ENCODE data around the gene WFIKKN1. TPM values are rescaled to one million over a fixed set of nuclear protein-coding genes. Genes with fewer than 3 reads are reported as not detected.
A peak's percentile ranks its signal among the peaks of the same experiment; 100 is the strongest.

Gene WFIKKN1
- total and polyA plus RNA-seq, 2 of the 13 experiments (the other 11 are each of a cell fraction or from before 2014, with no cell fraction given) = 1.7 to 4.9 TPM

DNA sequence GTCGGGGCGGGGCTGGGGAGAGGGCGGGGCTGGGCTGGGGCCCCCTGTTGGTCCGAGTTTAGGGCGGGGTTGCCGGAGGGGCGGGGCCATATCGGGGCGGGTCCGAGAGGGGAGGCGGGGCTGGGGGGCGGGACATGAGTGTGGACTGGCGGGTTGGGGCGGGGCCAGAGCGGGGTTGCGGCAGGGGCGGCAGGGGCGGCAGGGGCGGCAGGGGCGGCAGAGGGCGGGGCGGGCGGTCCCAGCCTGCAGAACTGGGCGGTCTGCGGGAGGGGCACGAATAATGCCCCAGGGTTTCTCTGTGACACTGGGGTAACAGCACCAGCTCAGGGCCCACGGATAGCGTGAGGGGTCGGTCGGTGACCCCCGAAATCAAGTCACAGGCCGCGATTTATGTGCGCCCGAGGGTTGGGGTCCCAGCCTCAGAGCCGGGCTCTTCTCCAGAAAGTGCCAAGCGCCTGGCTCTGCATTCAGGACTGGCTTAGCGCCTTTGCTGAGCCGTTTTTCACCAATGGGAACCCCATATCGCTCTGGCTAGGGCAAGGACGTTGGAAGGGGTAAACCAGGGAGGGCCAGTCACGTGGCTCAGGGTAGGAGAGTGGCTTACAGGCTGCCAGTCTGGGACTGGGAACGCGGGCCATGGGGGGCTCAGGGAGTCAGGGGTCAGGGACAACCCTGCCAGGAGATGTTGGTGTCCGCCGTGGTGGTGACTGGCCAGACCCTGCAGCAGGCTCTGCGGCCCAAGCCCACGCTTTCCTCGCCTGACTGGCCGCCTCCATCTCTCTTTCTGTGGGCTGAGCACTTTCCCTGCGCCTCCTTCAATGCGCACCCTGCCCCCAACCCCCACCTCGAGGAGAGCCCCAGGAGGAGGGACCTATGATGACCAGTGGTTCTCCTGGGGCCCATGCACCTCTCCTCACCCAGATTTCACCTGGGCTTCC, 6.6 kb downstream of the WFIKKN1 start:
- Histone ChIP-seq H3K36me3 (replicated peaks in 1 of 2; ENCODE audit: control insufficient read depth in 1 of 2, insufficient read depth in 2 of 2, low read length in 2 of 2) (no peaks in the 10 kb centered on the region; a peak in 1 of 5 replicates), H2AFZ (ENCODE audit: low read length) (no peak overlapping the region), H4K20me1 (ENCODE audit: insufficient read depth, low read length) (no peaks in the 10 kb centered on the region), H3K9me3 (ENCODE audit: low read length) (no peaks in the 10 kb centered on the region), H3K4me3 (replicated peaks in 1 of 3; ENCODE audit: insufficient read depth in 1 of 3, low read depth in 2 of 3, low read length in 3 of 3) (peak overlapping the region; percentile 90 to 94 (median 92)), H3K9ac (ENCODE audit: insufficient read depth, low read depth, low read length) (peak overlapping the region; percentile 83), H3K4me2 (ENCODE audit: low read depth, low read length) (peak overlapping the region; percentile 98), H3K79me2 (ENCODE audit: insufficient read depth, low read length) (peaks cover 6% of the 10 kb centered on the region), H3K27me3 (ENCODE audit: control insufficient read depth in 1 of 2, insufficient read depth in 2 of 2, low read length in 2 of 2) (no peaks in the 10 kb centered on the region), H3K27ac (ENCODE audit: extremely low read length, insufficient read depth, low read length) (peak overlapping the region; percentile 88), H3K4me1 (ENCODE audit: insufficient read depth, low read length) (peaks cover 37% of the 10 kb centered on the region)
- peak; percentile 37 for DNase-seq (ENCODE audit: low spot score)
- in situ Hi-C loops (cut with HindIII; ENCODE audit: extremely low pct_ligation_motif_present, low pct_unique_long_range_greater_than_20kb) = no loop called here
- peak; percentile 13 for ATAC-seq
- POLR2A ChIA-PET = interaction anchor here (0.9 to 2.1 kb wide), 12 partner anchors 10 to 60 kb away, joined by 3 to 13 read pairs (median 4); partner anchors contain the start of genes RHOT2, STUB1, WDR24 and WDR90
- no peak for FAIRE-seq
- intact Hi-C loops (cut with micrococcal nuclease; ENCODE audit: unreplicated experiment) = no loop called here
- WGBS (ENCODE audit: low lambda C conversion rate) = 34% methylated on average over 15 of the region's 53 CpGs
- no TSS peak for BruUV-seq (replicated peaks)
- CTCF ChIA-PET (ENCODE audit: low intra/inter-chr PET ratio, low total read pairs) = no interaction called here
- TF ChIP-seq, protein P1, sequence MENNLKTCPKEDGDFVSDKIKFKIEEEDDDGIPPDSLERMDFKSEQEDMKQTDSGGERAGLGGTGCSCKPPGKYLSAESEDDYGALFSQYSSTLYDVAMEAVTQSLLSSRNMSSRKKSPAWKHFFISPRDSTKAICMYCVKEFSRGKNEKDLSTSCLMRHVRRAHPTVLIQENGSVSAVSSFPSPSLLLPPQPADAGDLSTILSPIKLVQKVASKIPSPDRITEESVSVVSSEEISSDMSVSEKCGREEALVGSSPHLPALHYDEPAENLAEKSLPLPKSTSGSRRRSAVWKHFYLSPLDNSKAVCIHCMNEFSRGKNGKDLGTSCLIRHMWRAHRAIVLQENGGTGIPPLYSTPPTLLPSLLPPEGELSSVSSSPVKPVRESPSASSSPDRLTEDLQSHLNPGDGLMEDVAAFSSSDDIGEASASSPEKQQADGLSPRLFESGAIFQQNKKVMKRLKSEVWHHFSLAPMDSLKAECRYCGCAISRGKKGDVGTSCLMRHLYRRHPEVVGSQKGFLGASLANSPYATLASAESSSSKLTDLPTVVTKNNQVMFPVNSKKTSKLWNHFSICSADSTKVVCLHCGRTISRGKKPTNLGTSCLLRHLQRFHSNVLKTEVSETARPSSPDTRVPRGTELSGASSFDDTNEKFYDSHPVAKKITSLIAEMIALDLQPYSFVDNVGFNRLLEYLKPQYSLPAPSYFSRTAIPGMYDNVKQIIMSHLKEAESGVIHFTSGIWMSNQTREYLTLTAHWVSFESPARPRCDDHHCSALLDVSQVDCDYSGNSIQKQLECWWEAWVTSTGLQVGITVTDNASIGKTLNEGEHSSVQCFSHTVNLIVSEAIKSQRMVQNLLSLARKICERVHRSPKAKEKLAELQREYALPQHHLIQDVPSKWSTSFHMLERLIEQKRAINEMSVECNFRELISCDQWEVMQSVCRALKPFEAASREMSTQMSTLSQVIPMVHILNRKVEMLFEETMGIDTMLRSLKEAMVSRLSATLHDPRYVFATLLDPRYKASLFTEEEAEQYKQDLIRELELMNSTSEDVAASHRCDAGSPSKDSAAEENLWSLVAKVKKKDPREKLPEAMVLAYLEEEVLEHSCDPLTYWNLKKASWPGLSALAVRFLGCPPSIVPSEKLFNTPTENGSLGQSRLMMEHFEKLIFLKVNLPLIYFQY (CRISPR knock-in tag; IDR thresholded peaks at IDR 0.05; ENCODE audit: borderline replicate concordance) = no peak
- TF ChIP-seq, protein P2, sequence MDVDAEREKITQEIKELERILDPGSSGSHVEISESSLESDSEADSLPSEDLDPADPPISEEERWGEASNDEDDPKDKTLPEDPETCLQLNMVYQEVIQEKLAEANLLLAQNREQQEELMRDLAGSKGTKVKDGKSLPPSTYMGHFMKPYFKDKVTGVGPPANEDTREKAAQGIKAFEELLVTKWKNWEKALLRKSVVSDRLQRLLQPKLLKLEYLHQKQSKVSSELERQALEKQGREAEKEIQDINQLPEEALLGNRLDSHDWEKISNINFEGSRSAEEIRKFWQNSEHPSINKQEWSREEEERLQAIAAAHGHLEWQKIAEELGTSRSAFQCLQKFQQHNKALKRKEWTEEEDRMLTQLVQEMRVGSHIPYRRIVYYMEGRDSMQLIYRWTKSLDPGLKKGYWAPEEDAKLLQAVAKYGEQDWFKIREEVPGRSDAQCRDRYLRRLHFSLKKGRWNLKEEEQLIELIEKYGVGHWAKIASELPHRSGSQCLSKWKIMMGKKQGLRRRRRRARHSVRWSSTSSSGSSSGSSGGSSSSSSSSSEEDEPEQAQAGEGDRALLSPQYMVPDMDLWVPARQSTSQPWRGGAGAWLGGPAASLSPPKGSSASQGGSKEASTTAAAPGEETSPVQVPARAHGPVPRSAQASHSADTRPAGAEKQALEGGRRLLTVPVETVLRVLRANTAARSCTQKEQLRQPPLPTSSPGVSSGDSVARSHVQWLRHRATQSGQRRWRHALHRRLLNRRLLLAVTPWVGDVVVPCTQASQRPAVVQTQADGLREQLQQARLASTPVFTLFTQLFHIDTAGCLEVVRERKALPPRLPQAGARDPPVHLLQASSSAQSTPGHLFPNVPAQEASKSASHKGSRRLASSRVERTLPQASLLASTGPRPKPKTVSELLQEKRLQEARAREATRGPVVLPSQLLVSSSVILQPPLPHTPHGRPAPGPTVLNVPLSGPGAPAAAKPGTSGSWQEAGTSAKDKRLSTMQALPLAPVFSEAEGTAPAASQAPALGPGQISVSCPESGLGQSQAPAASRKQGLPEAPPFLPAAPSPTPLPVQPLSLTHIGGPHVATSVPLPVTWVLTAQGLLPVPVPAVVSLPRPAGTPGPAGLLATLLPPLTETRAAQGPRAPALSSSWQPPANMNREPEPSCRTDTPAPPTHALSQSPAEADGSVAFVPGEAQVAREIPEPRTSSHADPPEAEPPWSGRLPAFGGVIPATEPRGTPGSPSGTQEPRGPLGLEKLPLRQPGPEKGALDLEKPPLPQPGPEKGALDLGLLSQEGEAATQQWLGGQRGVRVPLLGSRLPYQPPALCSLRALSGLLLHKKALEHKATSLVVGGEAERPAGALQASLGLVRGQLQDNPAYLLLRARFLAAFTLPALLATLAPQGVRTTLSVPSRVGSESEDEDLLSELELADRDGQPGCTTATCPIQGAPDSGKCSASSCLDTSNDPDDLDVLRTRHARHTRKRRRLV (CRISPR knock-in tag; IDR thresholded peaks at IDR 0.05) = no peak
- TF ChIP-seq ZNF788 (CRISPR knock-in tag; IDR thresholded peaks at IDR 0.05; ENCODE audit: borderline replicate concordance) (peak; percentile 17; the same call in 1 of the 2 replicates), NR2C2 (CRISPR knock-in tag; IDR thresholded peaks at IDR 0.05; ENCODE audit: borderline replicate concordance) (peak; percentile 18; the same call in 1 of the 2 replicates), HIVEP1 (CRISPR knock-in tag; IDR thresholded peaks at IDR 0.05) (no peak), NFE2L2 (IDR thresholded peaks at IDR 0.05; ENCODE audit: low read length) (no peak)
